ENCODE results near the gene PPM1H.
"Not testable (repeated sequence)": the region's sequence is repeated elsewhere in the genome, so short reads cannot be mapped to it uniquely, and the experiment has no call there.

The PPM1H gene

DNA sequence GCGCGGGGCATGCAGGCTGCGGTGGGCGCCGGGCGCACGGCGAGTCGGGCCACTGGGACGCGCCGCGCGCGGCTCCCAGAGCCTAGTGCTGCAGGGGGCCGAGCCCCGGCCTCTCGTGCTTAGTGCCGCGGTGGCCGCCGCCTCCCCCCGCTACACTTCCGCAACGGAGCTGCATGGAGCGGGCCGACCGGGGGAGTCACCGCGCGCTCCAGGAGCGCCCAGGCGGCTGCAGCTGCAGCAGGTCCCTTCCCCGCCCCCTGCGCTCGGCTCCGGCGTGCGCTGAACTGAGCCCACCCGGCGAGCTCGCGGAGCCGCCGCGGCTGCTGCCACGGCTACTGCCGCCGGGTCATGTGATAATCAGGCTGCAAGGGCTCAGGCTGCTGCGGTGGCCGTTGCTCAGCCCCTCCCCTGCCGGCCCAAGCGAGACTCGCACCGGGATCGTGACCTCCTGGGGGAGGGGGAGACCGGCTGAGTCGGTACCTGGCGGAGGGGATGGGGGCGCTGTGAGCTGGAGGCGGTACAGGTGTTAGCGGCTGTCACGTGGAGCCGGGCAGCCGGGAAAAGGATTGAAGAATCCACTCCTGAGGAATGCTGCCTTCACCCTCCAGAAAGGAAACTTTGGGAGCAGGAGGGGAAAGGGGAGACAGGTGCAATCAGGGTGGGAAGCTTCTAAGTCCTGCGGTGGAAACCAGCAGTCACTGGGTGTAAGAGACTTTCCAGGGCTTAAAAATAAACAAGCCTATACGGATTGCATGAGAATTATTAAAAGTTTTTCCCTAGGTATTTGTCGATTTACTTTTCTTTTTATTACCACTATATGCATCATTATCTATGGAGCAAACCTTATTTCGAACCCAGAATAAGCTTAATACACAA lies at the start of gene PPM1H:
TSS of gene PPM1H (minus strand) at position 352 of the 876 bp plus-strand sequence. CDS start 414 bp downstream, outside the sequence.
- DNase-seq (ENCODE audit: low spot score) = peak; percentile 97

- no peak for DNase-seq (ENCODE audit: low spot score)
Observed at GRCh38 chr12:62983594-62983993, 48.6 kb upstream of the PPM1H start.

DNA sequence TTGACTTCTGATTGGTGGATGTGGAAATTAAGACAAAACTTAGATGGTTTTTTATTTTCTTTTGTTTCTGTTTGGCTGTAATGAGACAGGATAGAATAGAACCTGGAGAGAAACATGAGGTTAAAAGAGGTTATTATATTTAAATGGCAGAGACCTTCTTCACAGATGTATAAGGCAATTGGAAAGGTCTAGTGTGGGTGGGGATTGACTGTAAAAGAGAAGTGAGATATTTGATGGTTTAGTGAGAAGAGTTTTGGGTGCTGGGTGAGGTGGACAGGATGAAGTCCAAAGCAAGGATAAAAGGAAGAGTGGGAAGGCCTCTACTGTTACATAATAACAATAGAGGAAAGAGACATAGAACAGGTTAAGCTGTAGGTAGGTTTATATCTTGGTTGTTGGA lies 43.8 kb upstream of the PPM1H start:
- DNase-seq (ENCODE audit: low spot score) = no peak

DNA sequence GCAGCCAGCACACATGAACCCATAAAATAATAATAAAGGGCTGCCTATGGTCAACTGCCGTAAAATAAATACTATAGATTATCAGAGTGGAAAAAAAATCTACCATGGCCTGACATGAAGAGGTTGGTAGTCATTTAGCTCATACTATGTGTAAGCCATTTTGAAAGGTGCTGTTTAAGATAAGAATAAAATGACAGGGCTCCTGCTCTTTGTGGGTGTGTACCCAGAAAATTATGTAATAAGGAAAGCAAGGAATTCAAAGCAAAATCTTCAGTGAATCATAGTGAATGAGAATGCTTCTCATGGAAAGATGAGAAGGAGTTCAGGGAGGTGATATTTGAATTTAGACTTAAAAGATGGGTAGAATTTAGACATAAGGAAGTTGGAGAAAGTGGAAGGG lies 42.9 kb upstream of the PPM1H start:
- DNase-seq (ENCODE audit: low spot score) = no peak

DNA sequence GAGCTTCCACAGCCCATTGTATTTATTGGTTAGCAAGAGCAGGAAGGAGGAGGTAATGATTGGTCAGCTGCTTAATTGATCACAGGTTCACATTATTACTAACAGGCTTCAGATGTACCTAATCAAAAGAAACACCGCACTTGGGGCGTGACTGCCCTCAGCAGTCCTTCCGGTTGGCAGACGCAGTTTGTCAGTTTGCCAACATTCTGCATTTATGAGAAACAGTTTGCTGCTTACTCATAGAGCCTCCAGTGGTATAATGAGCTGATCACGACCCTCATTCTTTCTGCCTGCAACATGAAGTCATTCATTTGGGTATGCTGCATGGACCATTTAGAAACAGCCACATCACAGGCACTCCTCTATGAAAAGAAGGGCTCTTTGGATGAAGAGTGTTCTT lies 42.5 kb upstream of the PPM1H start:
- DNase-seq (ENCODE audit: low spot score) = no peak

DNA sequence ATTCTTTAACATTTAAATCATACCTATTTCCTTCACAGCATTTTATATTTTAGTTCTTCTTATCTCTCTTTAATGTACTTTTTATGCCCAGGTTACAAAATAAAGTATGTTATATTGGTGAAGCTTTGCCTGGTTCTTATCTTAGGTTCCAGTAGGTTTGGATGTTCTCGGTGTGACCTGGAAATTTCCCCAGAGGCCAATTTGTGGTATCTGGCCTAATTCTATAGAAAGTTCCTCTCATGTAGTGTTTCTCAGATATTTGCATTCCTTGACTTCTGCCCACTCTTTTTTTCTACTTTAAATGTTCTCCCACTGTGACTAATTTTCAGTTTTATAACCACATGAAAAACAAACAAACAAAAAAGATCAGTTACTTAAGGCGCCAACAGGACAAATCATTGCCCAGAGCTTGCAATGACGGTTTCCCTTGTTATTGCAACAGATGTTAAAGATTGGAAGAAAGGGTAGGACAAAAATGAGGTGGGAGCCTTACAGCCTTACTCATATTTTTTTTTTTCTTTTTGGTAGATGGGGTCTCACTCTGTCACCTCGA lies 41.2 kb upstream of the PPM1H start:
- DNase-seq (ENCODE audit: low spot score) = no peak

- no peak for DNase-seq (ENCODE audit: low spot score)
Observed at GRCh38 chr12:62971769-62972525, 37.0 kb upstream of the PPM1H start.

- DNase-seq (ENCODE audit: low spot score) = no peak
Observed at GRCh38 chr12:62969695-62970094, 34.7 kb upstream of the PPM1H start.

- DNase-seq (ENCODE audit: low spot score) = no peak
Observed at GRCh38 chr12:62967701-62968100, 32.8 kb upstream of the PPM1H start.

DNA sequence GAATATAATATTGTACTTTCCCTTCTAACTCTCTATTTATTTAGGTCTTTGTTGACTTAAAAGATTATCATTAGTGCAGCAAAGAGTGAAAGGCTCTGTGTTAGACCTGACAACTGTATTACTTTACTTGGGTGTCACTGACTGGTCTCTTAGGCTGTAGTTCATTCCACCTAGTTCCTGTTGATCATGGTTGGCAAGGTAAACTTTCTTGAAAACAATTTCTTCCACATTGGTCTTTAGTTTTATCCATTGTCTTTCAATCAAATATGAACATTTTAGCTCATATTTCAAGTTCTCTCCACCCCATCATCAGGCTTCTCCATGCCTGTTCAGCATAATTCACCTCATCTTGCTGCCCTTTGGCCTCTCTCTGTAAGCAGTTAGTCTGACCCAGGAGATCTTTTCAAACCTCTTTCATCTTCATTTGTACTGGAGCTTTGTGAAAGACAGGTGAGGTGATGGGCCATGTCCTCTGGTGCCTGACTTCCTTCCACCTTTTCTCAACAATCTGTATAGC lies 32.1 kb upstream of the PPM1H start:
- DNase-seq (ENCODE audit: low spot score) = peak; percentile 16

- not testable (repeated sequence) for DNase-seq (ENCODE audit: low spot score)
Observed at GRCh38 chr12:62966446-62966989, 31.6 kb upstream of the PPM1H start.

GRCh38 chr12:62965700-62966099 lies 30.8 kb upstream of the PPM1H start:
- not testable (repeated sequence) for DNase-seq (ENCODE audit: low spot score)

GRCh38 chr12:62965242-62965641 lies 30.3 kb upstream of the PPM1H start:
- DNase-seq (ENCODE audit: low spot score) = not testable (repeated sequence)

DNA sequence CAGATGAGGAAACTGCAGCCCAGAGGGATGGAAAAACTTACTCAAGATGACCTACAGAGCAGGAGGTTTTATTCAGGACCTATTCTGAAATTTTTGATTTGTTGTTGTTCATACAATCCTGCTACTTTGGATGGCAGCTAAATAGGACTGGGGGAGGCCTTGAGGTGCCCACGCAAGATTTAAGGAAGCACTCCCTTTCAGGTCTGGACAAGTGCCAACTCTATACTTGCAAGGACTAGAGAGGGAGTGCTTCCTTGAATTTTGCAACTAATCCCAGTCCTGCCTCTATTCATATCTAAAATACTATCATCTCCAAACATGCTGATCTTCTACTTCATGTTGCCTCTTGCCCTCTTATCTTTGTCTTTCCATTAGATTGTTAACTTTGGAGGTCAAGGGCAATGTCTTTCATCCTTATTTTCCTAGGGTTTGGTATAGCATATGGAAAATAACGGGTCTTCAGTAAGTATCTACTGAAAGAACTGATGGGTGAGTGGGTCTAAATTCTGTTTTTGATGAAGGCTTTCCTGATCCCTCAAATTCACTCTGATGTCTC lies 28.6 kb upstream of the PPM1H start:
- DNase-seq (ENCODE audit: low spot score) = no peak

- DNase-seq (ENCODE audit: low spot score) = no peak
Observed at GRCh38 chr12:62960324-62960723, 25.4 kb upstream of the PPM1H start.

GRCh38 chr12:62959745-62960144 lies 24.8 kb upstream of the PPM1H start:
- DNase-seq (ENCODE audit: low spot score) = no peak

GRCh38 chr12:62957233-62957953 lies 22.4 kb upstream of the PPM1H start:
- peak; percentile 42 for DNase-seq (ENCODE audit: low spot score)

- DNase-seq (ENCODE audit: low spot score) = no peak
Observed at GRCh38 chr12:62955678-62956077, 20.7 kb upstream of the PPM1H start.

DNA sequence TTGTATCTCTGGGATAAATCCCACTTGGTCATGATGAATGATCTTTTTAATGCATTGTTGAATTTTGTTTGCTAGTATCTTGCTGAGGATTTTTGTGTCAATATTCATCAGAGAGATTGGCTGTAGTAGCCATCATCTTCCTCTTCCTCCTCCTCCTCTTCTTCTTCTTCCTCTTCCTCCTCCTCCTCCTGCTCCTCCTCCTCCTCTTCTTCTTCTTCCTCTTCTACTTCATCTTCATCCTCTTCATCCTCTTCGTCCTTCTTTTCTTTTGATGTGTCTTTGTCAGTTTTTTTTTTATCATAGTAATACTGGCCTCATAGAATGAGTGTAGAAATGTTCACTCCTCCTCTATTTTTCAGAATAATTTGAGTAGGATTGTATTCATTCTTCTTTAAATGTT lies 15.4 kb upstream of the PPM1H start:
- no peak for DNase-seq (ENCODE audit: low spot score)

GRCh38 chr12:62948123-62948522 lies 13.2 kb upstream of the PPM1H start:
- DNase-seq (ENCODE audit: low spot score) = no peak

DNA sequence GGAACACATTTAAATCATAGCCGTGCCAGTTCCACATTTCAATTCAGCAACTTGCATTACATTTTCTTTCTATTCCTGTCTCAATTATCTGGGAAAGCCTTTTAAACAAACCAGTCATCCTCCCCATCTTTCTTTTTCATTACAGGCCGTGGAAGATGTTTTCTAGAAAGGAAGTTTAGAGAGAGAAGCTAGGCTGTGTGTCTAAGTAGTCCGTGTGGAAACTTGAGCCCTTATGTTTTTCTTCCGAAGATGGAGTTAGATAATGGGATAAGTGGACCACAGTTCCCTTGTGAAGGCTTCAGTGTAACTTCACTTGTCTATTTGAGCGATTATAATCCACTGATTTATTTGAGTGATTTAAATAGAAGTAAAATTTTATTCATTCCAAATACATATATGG lies 12.4 kb upstream of the PPM1H start:
- no peak for DNase-seq (ENCODE audit: low spot score)
